GM12878 (cell line): ENCODE data around the gene CACNA1G. TPM values are rescaled to one million over a fixed set of nuclear protein-coding genes. Genes with fewer than 3 reads are reported as not detected.
A peak's percentile ranks its signal among the peaks of the same experiment; 100 is the strongest.

ENCODE experiments used
- ATAC-seq: fragments of 200-7000 bp; cut with Tn5 transposase; 3 replicates; pipeline ENCODE4 v1.9.1; 2020; ENCODE audit warnings: mild to moderate bottlenecking, moderate library complexity
- BruUV-seq: library from RNA; stranded (reverse); fragments of 400-500 nt; replicated peaks from 2 replicates; lab custom pipeline; 2021; lab: Mats Ljungman, UMichigan
- CTCF ChIA-PET: fragments of 300-600 bp; sonication (Branson Sonifier 250); formaldehyde crosslinking; extraction: SDS; loops from one replicate; lab custom pipeline; 2021; ENCODE audit warnings: inconsistent platforms; lab: Yijun Ruan, JAX
- POLR2A ChIA-PET: fragments of 350-600 bp; formaldehyde crosslinking; extraction: SDS; loops from one replicate; lab custom pipeline; 2021; ENCODE audit warnings: inconsistent platforms; lab: Charles Lee
- RAD21 ChIA-PET: fragments of 300-600 bp; sonication (Branson Sonifier 250); formaldehyde crosslinking; loops from one replicate; lab custom pipeline; 2023; ENCODE audit warnings: antibody characterized with exemption; ENCODE audit not compliant: unreplicated experiment; lab: Charles Lee
- SMC1A ChIA-PET: fragments of 300-600 bp; sonication (Branson Sonifier 250); formaldehyde crosslinking; loops from one replicate; lab custom pipeline; 2023; ENCODE audit not compliant: unreplicated experiment, uncharacterized antibody; lab: Charles Lee
- DNase-seq: peaks from one replicate; pipeline ENCODE4 v3.0.0-alpha.2; 2011; ENCODE audit warnings: low read depth, low spot score
- FAIRE-seq: peaks from 3 replicates; lab custom pipeline; 2011; peaks lifted over from hg19 to GRCh38; lab: Jason Lieb, UNC
- H2AFZ ChIP-seq: 2 replicates; pipeline ENCODE4 v1.6.0; 2011; ENCODE audit warnings: low read depth, low read length, control low read depth; ENCODE audit not compliant: control insufficient read depth
- H3K27ac ChIP-seq: 2 replicates; pipeline ENCODE4 v1.5.1; 2011; ENCODE audit warnings: control low read depth; ENCODE audit not compliant: control insufficient read depth, insufficient read depth
- H3K27me3 ChIP-seq, 2 experiments: replicated peaks in 1 of 2; 2 replicates each; pipeline versions ENCODE4 v1.6.0 to v1.6.1; 2011; ENCODE audit warnings: low read length in 1 of 2; ENCODE audit not compliant: control insufficient read depth in 2 of 2, insufficient read depth in 2 of 2
- H3K36me3 ChIP-seq, 2 experiments: 2 replicates each; pipeline ENCODE4 v1.5.1; 2011; ENCODE audit warnings: low read length in 1 of 2; ENCODE audit not compliant: control insufficient read depth in 2 of 2, insufficient read depth in 2 of 2
- H3K4me1 ChIP-seq: 2 replicates; pipeline ENCODE4 v1.6.1; 2011; ENCODE audit warnings: mild to moderate bottlenecking, low read length, moderate library complexity, mixed read lengths; ENCODE audit not compliant: control insufficient read depth, insufficient read depth
- H3K4me2 ChIP-seq: 2 replicates; pipeline ENCODE4 v1.6.0; 2011; ENCODE audit warnings: control low read depth; ENCODE audit not compliant: control insufficient read depth, insufficient read depth
- H3K4me3 ChIP-seq: fragments of 200-600 bp; sonication (generic); 2 replicates; pipeline ENCODE4 v1.5.1; 2016
- H3K79me2 ChIP-seq: 2 replicates; pipeline ENCODE4 v1.6.0; 2011; ENCODE audit warnings: low read length; ENCODE audit not compliant: control insufficient read depth, insufficient read depth
- H3K9ac ChIP-seq: 2 replicates; pipeline ENCODE4 v1.8.0; 2011; ENCODE audit warnings: low read length, control low read depth, mixed read lengths; ENCODE audit not compliant: control insufficient read depth, insufficient read depth
- H3K9me3 ChIP-seq: replicated peaks from 3 replicates; pipeline ENCODE4 v1.5.1; 2011; ENCODE audit warnings: mild to moderate bottlenecking, low read length; ENCODE audit not compliant: control insufficient read depth, insufficient read depth
- H4K20me1 ChIP-seq: 2 replicates; pipeline ENCODE4 v1.6.0; 2011; ENCODE audit not compliant: control insufficient read depth, insufficient read depth
- BHLHE40 ChIP-seq, 2 experiments: fragments of 450-650 bp in 1 of 2; IDR thresholded peaks; 2 replicates each; pipeline ENCODE4 v1.6.1; 2011 to 2017; ENCODE audit warnings: low read depth in 2 of 2, borderline replicate concordance in 1 of 2, improper control_type of control experiment in 1 of 2, low read length in 1 of 2, mild to moderate bottlenecking in 1 of 2
- FOS ChIP-seq: IDR thresholded peaks from 3 replicates; pipeline ENCODE4 v1.6.1; 2011; ENCODE audit warnings: borderline replicate concordance; ENCODE audit not compliant: insufficient read length; ENCODE audit errors: extremely low read depth
- MYB ChIP-seq: fragments of 150-350 bp; IDR thresholded peaks from 2 replicates; pipeline ENCODE4 v1.6.1; 2014; ENCODE audit warnings: mild to moderate bottlenecking, low read depth, low read length, borderline replicate concordance
- RELA ChIP-seq: fragments of 450-650 bp; IDR thresholded peaks from 2 replicates; pipeline ENCODE4 v1.8.0; 2014; ENCODE audit warnings: borderline replicate concordance; ENCODE audit not compliant: partially characterized antibody
- ZZZ3 ChIP-seq: IDR thresholded peaks from 2 replicates; pipeline ENCODE4 v1.6.1; 2011; ENCODE audit warnings: low read depth; ENCODE audit not compliant: control insufficient read depth, insufficient read length
- WGBS: methylation state at CpG from one replicate; pipeline ENCODE4 v1.1.6; 2016; ENCODE audit warnings: low lambda C conversion rate; ENCODE audit not compliant: insufficient replicate concordance, insufficient coverage; ENCODE audit errors: missing lambda C conversion rate; 5-methylcytosine and 5-hydroxymethylcytosine counted together
- in situ Hi-C: fragments of 300-500 bp; cut with MboI; formaldehyde crosslinking; loops from 9 replicates; pipeline ENCODE4 v1.14.3; 2018; ENCODE audit warnings: mixed read lengths
- intact Hi-C: fragments of 100-400 bp; cut with micrococcal nuclease; formaldehyde crosslinking; loops from one replicate; pipeline ENCODE4 v1.14.2; 2022; ENCODE audit not compliant: unreplicated experiment
- polyA plus RNA-seq, 11 experiments: library from polyadenylated mRNA; depleted of rRNA in 4 of 11; unstranded in 6 of 11; stranded (reverse) in 5 of 11; fragments of >200 nt; fragmentation: Nextera tagmentation in 4 of 11; fragmentation: Illumina TruSeq in 1 of 11; extraction: Ambion mirVana in 4 of 11; extraction: Trizol in 1 of 11; gene quantifications; 1 replicate in 1 of 11; 2 replicates in 10 of 11; pipeline versions ENCODE4 v1.2.1 to v1.2.3, GENCODE V29; 2011 to 2016; ENCODE audit warnings: inconsistent platforms in 2 of 11, missing spikeins in 2 of 11, low read depth in 1 of 11
- total RNA-seq, 4 experiments: library from RNA; depleted of rRNA in 3 of 4; stranded (reverse); fragments of >200 nt in 3 of 4; fragmentation: Illumina TruSeq in 1 of 4; extraction: Trizol in 1 of 4; gene quantifications; 2 replicates each; pipeline versions ENCODE4 v1.2.1 to v1.2.3, GENCODE V29; 2013 to 2021
- TF ChIP-seq, protein P1 (sequence below): fragments of 450-650 bp; conservative IDR thresholded peaks from 2 replicates; pipeline ENCODE4 v1.6.1; 2017; ENCODE audit warnings: mild to moderate bottlenecking, moderate library complexity
- TF ChIP-seq, protein P2 (sequence below): IDR thresholded peaks from 2 replicates; pipeline ENCODE4 v1.6.1; 2011; ENCODE audit warnings: borderline replicate concordance, low read depth, mild to moderate bottlenecking, moderate library complexity, low read length; ENCODE audit not compliant: insufficient read depth, poor library complexity, severe bottlenecking
- TF ChIP-seq, protein P3 (sequence below), 3 experiments: IDR thresholded peaks in 2 of 3; conservative IDR thresholded peaks in 1 of 3; 2 replicates each; pipeline ENCODE4 v1.5.1; 2011; ENCODE audit warnings: low read depth in 3 of 3, low read length in 3 of 3, mild to moderate bottlenecking in 3 of 3, control low read depth in 2 of 3, moderate library complexity in 2 of 3, inconsistent platforms in 1 of 3, mixed read lengths in 1 of 3; ENCODE audit not compliant: control insufficient read depth in 2 of 3, insufficient read depth in 1 of 3; ENCODE audit errors: extremely low read depth in 1 of 3
- TF ChIP-seq, protein P4 (sequence below): IDR thresholded peaks from 2 replicates; pipeline ENCODE4 v1.6.1; 2012; ENCODE audit warnings: low read depth, low read length, improper control_type of control experiment
- TF ChIP-seq, protein P5 (sequence below): fragments of 450-650 bp; formaldehyde crosslinking; IDR thresholded peaks from 2 replicates; pipeline ENCODE4 v1.4.0; 2020; ENCODE audit warnings: mild to moderate bottlenecking, moderate library complexity

The CACNA1G gene
- total and polyA plus RNA-seq, 10 of the 15 experiments (the other 5 are each of a cell fraction or from before 2014, with no cell fraction given) = 0.03 to 0.15 TPM; not detected in 8

DNA sequence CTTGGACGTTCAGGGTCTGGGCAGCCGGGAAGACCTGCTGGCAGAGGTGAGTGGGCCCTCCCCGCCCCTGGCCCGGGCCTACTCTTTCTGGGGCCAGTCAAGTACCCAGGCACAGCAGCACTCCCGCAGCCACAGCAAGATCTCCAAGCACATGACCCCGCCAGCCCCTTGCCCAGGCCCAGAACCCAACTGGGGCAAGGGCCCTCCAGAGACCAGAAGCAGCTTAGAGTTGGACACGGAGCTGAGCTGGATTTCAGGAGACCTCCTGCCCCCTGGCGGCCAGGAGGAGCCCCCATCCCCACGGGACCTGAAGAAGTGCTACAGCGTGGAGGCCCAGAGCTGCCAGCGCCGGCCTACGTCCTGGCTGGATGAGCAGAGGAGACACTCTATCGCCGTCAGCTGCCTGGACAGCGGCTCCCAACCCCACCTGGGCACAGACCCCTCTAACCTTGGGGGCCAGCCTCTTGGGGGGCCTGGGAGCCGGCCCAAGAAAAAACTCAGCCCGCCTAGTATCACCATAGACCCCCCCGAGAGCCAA is 65.6 kb downstream of the CACNA1G start:
- Histone ChIP-seq H3K79me2 (no peaks in the 10 kb centered on the region), H3K27ac (no peak overlapping the region), H3K4me2 (no peak overlapping the region), H2AFZ (no peak overlapping the region), H3K9me3 (no peaks in the 10 kb centered on the region), H3K27me3 (peaks cover 0 to 1% of the 10 kb centered on the region in 2 experiments; a peak in 2 of 4 replicates), H4K20me1 (no peaks in the 10 kb centered on the region), H3K9ac (no peak overlapping the region), H3K4me3 (no peak overlapping the region), H3K36me3 (no peaks in the 10 kb centered on the region), H3K4me1 (no peaks in the 10 kb centered on the region)
- no peak for DNase-seq
- intact Hi-C loops = loop anchor here (1.0 kb wide), 2 partner anchors 79 to 144 kb away; partner anchors contain the start of gene SPATA20
- in situ Hi-C loops = loop anchor here (5.0 to 10.0 kb wide), 2 partner anchors 84 to 141 kb away; no protein-coding TSS in a partner anchor
- ChIA-PET POLR2A (interaction anchor here (0.9 kb wide), 1 partner anchor 79 kb away, joined by 3 read pairs; the partner anchor contains the start of gene SPATA20), RAD21 (interaction anchor here (0.6 to 2.2 kb wide), 9 partner anchors 11 to 144 kb away, joined by 3 to 11 read pairs (median 3); partner anchors contain the start of genes CACNA1G and SPATA20), CTCF (interaction anchor here (0.7 to 17.1 kb wide), 15 partner anchors 12 to 481 kb away, joined by 3 to 211 read pairs (median 4); partner anchors contain the start of genes ABCC3 and SPATA20), SMC1A (interaction anchor here (0.9 to 1.5 kb wide), 4 partner anchors 10 to 143 kb away, joined by 3 to 5 read pairs (median 4); no protein-coding TSS in a partner anchor)
- WGBS = 9% methylated on average over 19 of the region's 19 CpGs
- ATAC-seq = peak; percentile 90
- no TSS peak for BruUV-seq
- FAIRE-seq = no peak
- TF ChIP-seq, protein P1, sequence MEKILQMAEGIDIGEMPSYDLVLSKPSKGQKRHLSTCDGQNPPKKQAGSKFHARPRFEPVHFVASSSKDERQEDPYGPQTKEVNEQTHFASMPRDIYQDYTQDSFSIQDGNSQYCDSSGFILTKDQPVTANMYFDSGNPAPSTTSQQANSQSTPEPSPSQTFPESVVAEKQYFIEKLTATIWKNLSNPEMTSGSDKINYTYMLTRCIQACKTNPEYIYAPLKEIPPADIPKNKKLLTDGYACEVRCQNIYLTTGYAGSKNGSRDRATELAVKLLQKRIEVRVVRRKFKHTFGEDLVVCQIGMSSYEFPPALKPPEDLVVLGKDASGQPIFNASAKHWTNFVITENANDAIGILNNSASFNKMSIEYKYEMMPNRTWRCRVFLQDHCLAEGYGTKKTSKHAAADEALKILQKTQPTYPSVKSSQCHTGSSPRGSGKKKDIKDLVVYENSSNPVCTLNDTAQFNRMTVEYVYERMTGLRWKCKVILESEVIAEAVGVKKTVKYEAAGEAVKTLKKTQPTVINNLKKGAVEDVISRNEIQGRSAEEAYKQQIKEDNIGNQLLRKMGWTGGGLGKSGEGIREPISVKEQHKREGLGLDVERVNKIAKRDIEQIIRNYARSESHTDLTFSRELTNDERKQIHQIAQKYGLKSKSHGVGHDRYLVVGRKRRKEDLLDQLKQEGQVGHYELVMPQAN = no peak
- TF ChIP-seq ZZZ3 (no peak), MYB (no peak), RELA (no peak), FOS (no peak), BHLHE40 (IDR thresholded peaks at IDR 0.05; ENCODE audit: borderline replicate concordance in 1 of 2, low read depth in 2 of 2, low read length in 1 of 2) (peak in 1 of 2 experiments; percentile 23; a peak in 1 of 4 replicates)
- TF ChIP-seq, protein P2, sequence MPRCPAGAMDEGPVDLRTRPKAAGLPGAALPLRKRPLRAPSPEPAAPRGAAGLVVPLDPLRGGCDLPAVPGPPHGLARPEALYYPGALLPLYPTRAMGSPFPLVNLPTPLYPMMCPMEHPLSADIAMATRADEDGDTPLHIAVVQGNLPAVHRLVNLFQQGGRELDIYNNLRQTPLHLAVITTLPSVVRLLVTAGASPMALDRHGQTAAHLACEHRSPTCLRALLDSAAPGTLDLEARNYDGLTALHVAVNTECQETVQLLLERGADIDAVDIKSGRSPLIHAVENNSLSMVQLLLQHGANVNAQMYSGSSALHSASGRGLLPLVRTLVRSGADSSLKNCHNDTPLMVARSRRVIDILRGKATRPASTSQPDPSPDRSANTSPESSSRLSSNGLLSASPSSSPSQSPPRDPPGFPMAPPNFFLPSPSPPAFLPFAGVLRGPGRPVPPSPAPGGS = no peak
- TF ChIP-seq, protein P3, sequence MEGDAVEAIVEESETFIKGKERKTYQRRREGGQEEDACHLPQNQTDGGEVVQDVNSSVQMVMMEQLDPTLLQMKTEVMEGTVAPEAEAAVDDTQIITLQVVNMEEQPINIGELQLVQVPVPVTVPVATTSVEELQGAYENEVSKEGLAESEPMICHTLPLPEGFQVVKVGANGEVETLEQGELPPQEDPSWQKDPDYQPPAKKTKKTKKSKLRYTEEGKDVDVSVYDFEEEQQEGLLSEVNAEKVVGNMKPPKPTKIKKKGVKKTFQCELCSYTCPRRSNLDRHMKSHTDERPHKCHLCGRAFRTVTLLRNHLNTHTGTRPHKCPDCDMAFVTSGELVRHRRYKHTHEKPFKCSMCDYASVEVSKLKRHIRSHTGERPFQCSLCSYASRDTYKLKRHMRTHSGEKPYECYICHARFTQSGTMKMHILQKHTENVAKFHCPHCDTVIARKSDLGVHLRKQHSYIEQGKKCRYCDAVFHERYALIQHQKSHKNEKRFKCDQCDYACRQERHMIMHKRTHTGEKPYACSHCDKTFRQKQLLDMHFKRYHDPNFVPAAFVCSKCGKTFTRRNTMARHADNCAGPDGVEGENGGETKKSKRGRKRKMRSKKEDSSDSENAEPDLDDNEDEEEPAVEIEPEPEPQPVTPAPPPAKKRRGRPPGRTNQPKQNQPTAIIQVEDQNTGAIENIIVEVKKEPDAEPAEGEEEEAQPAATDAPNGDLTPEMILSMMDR (IDR thresholded peaks at IDR 0.05 in 2 of 3, conservative IDR thresholded peaks at IDR 0.05 in 1 of 3; ENCODE audit: control insufficient read depth in 2 of 3, extremely low read depth in 1 of 3, insufficient read depth in 1 of 3, low read depth in 3 of 3, low read length in 3 of 3) = peak; percentile 57 to 83 (median 73)
- TF ChIP-seq, protein P4, sequence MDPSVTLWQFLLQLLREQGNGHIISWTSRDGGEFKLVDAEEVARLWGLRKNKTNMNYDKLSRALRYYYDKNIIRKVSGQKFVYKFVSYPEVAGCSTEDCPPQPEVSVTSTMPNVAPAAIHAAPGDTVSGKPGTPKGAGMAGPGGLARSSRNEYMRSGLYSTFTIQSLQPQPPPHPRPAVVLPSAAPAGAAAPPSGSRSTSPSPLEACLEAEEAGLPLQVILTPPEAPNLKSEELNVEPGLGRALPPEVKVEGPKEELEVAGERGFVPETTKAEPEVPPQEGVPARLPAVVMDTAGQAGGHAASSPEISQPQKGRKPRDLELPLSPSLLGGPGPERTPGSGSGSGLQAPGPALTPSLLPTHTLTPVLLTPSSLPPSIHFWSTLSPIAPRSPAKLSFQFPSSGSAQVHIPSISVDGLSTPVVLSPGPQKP = no peak
- TF ChIP-seq, protein P5, sequence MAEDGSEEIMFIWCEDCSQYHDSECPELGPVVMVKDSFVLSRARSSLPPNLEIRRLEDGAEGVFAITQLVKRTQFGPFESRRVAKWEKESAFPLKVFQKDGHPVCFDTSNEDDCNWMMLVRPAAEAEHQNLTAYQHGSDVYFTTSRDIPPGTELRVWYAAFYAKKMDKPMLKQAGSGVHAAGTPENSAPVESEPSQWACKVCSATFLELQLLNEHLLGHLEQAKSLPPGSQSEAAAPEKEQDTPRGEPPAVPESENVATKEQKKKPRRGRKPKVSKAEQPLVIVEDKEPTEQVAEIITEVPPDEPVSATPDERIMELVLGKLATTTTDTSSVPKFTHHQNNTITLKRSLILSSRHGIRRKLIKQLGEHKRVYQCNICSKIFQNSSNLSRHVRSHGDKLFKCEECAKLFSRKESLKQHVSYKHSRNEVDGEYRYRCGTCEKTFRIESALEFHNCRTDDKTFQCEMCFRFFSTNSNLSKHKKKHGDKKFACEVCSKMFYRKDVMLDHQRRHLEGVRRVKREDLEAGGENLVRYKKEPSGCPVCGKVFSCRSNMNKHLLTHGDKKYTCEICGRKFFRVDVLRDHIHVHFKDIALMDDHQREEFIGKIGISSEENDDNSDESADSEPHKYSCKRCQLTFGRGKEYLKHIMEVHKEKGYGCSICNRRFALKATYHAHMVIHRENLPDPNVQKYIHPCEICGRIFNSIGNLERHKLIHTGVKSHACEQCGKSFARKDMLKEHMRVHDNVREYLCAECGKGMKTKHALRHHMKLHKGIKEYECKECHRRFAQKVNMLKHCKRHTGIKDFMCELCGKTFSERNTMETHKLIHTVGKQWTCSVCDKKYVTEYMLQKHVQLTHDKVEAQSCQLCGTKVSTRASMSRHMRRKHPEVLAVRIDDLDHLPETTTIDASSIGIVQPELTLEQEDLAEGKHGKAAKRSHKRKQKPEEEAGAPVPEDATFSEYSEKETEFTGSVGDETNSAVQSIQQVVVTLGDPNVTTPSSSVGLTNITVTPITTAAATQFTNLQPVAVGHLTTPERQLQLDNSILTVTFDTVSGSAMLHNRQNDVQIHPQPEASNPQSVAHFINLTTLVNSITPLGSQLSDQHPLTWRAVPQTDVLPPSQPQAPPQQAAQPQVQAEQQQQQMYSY (CRISPR knock-in tag) = no peak
